ENCODE measurements around the gene RPS2.
"Not testable (repeated sequence)": the region's sequence is repeated elsewhere in the genome, so short reads cannot be mapped to it uniquely, and the experiment has no call there.

Gene RPS2

DNA sequence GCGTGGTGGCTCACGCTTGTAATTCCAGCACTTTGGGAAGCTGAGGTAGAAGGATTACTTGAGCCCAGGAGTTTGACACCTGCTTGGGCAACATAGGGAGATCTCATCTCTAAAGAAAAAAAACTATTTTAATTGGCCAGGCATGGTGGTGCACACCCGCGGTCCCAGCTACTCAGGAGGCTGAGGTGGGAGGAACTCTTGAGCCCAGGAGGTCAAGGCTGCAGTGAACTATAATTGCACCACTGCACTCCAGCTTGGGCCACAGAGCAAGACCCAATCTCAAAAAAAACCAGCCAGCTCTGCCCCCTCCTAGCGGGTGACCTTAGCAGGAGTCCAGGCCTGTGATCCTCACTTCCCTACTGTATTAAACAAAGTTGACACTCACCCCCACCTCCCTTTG lies 40.5 kb downstream of the RPS2 start:
- Histone ChIP-seq H3K4me3 (ENCODE audit: low read depth, low read length) (peak overlapping the region; percentile 45), H3K9me3 (ENCODE audit: control insufficient read depth, insufficient read depth, low read length) (no peaks in the 10 kb centered on the region), H3K36me3 (ENCODE audit: control insufficient read depth, insufficient read depth, low read length) (no peaks in the 10 kb centered on the region), H3K9ac (ENCODE audit: low read depth, low read length) (no peak overlapping the region), H3K4me1 (ENCODE audit: control insufficient read depth, insufficient read depth, low read length) (peaks cover 5% of the 10 kb centered on the region), H3K27me3 (ENCODE audit: control insufficient read depth, insufficient read depth, low read length) (peaks cover 56% of the 10 kb centered on the region)

DNA sequence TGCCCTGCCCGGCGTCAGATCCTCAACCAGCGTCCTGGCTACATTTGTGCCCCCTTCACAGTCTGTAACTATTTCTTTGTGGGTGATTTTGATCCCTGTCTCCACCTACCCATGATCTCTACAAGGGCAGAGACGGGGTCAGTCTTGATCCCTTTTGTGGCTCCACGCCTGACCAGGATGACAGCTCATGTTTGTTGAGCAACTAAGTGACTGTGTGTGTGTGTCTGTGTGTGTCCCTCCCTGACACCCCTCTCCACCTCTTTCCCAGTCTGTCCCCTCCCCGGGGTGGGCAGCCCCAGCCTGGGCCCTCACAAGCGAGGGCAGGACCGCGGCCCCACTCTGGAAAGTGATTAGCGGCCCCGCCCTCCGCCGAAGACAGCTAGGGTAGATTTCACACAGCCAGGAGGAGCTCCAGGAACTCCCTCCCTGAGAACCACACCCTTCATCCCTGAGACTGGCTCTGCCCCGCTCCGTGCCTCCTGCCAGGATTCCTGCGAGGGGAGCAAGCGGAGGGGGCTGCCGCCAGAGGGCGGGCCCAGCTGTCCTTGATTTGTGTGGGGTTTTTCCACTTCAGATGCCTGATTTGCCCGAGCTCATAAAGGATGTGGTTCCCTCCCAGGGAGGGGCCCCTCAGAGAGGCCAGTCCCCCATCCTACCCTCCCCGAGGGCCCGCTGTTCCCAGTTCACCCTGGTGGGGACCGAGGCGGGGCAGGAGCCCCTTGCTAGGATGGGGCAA lies 41.2 kb downstream of the RPS2 start:
- no peaks in the 10 kb centered on the region for H3K36me3 ChIP-seq (ENCODE audit: control insufficient read depth, insufficient read depth, low read length)
- H3K4me1 ChIP-seq (ENCODE audit: control insufficient read depth, insufficient read depth, low read length): peaks cover 5% of the 10 kb centered on the region
- H3K4me3 ChIP-seq (ENCODE audit: low read depth, low read length): peak overlapping the region; percentile 45
- peaks cover 62% of the 10 kb centered on the region for H3K27me3 ChIP-seq (ENCODE audit: control insufficient read depth, insufficient read depth, low read length)
- no peaks in the 10 kb centered on the region for H3K9me3 ChIP-seq (ENCODE audit: control insufficient read depth, insufficient read depth, low read length)
- H3K9ac ChIP-seq (ENCODE audit: low read depth, low read length): no peak overlapping the region

DNA sequence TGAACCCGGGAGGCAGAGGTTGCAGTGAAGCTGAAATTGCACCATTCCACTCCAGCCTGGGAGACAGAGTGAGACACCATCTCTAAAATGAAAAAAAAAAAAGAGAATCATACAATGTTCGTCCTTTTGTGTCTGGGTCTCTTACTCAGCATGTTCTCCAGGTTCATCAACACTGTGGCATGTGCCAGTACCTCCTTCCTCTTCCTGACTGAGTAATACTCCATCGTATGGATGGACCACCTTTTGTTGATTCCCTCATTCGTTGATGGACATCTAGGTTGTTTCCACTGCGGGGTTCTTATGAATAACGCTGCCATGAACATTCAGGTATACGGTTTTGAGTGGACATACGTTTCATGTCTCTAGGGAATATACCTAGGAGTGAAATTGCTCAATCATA lies 42.3 kb downstream of the RPS2 start:
- Histone ChIP-seq H3K4me3 (ENCODE audit: low read depth, low read length) (no peak overlapping the region), H3K9me3 (ENCODE audit: control insufficient read depth, insufficient read depth, low read length) (no peaks in the 10 kb centered on the region), H3K36me3 (ENCODE audit: control insufficient read depth, insufficient read depth, low read length) (no peaks in the 10 kb centered on the region), H3K4me1 (ENCODE audit: control insufficient read depth, insufficient read depth, low read length) (peaks cover 5% of the 10 kb centered on the region), H3K27me3 (ENCODE audit: control insufficient read depth, insufficient read depth, low read length) (peaks cover 65% of the 10 kb centered on the region), H3K9ac (ENCODE audit: low read depth, low read length) (no peak overlapping the region)

DNA sequence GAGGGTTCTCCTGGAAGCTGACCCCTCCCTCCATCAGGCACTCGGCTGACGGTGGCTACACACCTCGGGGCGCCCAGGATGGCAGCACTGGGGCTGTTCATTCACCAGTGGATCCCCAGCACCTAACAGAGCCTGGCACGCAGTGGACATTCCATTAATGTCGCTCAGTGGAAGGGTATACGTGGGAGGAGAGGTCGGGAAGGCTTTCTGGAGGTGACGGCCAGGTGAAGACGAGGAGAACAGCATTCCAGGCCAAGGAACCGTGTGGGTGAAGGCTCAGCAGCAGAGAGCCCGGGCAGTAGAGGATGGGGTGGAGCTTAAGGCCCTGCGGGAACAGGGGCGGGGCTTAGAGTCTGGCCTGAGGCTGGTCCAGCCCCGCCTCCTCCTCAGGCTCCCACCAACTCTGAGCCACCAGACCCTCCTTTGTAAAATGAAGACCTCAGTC lies 43.9 kb downstream of the RPS2 start:
- peaks cover 78% of the 10 kb centered on the region for H3K27me3 ChIP-seq (ENCODE audit: control insufficient read depth, insufficient read depth, low read length)
- H3K4me1 ChIP-seq (ENCODE audit: control insufficient read depth, insufficient read depth, low read length): peaks cover 8% of the 10 kb centered on the region
- no peaks in the 10 kb centered on the region for H3K36me3 ChIP-seq (ENCODE audit: control insufficient read depth, insufficient read depth, low read length)
- H3K9ac ChIP-seq (ENCODE audit: low read depth, low read length): no peak overlapping the region
- H3K9me3 ChIP-seq (ENCODE audit: control insufficient read depth, insufficient read depth, low read length): no peaks in the 10 kb centered on the region
- no peak overlapping the region for H3K4me3 ChIP-seq (ENCODE audit: low read depth, low read length)

DNA sequence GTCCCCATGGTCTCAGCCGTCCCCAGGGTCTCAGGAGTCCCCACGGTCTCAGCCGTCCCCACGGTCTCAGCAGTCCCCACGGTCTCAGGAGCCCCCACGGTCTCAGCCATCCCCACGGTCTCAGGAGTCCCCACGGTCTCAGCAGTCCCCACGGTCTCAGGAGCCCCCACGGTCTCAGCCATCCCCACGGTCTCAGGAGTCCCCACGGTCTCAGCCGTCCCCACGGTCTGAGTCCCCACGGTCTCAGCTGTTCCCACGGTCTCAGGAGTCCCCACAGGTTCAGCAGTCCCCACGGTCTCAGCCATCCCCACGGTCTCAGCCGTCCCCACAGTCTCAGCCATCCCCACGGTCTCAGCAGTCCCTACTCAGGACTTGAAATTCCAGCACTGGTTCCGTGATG lies 44.5 kb downstream of the RPS2 start:
- not testable (repeated sequence) for H3K4me3 ChIP-seq (ENCODE audit: low read depth, low read length); H3K36me3 ChIP-seq (ENCODE audit: control insufficient read depth, insufficient read depth, low read length); H3K9ac ChIP-seq (ENCODE audit: low read depth, low read length); H3K4me1 ChIP-seq (ENCODE audit: control insufficient read depth, insufficient read depth, low read length); H3K9me3 ChIP-seq (ENCODE audit: control insufficient read depth, insufficient read depth, low read length)
- peaks cover 81% of the 10 kb centered on the region for H3K27me3 ChIP-seq (ENCODE audit: control insufficient read depth, insufficient read depth, low read length)

DNA sequence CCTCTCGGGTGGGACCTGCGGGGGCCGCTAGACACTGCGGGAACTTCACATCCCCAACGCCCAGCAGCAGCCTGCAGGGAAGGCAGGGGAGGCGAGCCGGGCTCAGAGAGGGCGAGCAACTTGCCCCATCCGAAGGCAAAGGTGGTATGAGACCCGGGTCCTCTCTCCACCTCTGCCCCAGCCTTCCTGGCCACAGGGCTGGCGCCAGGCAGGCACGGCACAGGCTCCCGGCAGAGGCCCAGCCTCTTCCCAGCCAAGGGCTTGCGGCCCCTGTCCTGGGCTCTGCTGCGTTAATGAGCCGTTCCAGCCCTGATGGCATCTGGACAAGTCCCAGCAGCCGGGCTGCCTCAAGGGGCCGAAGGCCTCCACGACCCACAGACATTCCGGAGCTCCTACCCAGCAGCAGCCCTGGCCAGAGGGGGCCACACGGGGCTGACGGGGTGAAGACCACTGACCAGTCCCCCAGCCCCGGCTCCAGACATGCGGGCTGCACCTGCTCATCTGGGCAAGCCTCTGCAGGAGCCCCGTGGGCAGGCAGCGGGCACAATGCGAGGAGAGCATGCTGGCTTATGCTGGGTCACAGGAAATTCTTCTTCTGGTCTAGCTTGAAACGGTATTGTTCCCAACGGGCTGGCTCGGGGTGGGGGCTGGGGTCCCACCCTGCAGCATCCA lies 45.2 kb downstream of the RPS2 start:
- peaks cover 81% of the 10 kb centered on the region for H3K27me3 ChIP-seq (ENCODE audit: control insufficient read depth, insufficient read depth, low read length)
- H3K9me3 ChIP-seq (ENCODE audit: control insufficient read depth, insufficient read depth, low read length): no peaks in the 10 kb centered on the region
- peaks cover 8% of the 10 kb centered on the region for H3K4me1 ChIP-seq (ENCODE audit: control insufficient read depth, insufficient read depth, low read length)

DNA sequence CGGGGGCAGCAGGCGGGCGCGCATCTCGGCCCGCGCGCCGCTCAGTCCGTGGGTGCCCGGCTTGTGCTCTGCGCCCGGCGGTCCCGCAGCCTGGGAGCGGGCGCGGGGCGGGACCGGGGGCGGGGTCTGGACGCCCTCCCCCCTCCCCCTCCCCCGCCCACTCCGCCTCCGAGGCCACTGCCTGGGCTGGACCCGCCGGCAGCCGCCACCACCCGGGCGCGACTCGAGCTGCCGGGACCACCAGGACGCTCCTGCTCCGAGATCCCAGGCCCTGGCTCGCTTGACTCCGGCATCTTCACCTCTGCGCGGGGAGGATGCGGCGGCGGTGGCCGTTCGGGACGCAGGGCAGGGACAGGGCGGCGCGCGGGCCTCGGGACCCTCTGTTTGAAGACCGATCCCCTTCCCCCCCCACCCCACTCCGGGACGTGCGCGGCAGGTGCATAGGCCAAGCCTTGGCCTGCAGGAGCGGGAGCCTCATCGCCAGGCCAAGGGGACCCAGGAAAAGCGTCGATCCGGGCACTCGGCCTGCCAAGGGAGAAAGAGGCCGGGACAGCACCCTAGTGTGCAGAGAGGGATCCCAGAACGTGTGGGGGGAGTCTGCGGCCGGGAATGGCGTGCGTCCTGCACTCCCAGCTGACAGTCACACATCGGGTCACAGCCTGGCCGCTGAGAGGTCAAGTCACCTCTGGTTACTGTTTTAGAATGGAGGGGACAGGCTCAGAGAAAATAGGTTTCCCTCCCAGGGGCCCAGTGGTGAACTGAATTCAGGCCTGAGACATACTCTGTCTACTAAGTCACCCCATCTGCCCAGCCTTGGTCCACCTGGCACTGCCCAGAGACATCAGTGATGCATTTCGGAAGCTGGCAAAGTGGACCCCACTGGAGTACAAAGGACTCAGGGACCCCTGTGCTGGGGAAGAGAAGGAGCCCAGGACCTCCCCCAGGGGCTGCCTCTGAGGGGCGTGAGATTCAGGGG lies 46.0 kb downstream of the RPS2 start, which contains the start of gene HS3ST6:
TSS of gene HS3ST6 (minus strand) at position 65 of the 976 bp plus-strand sequence. CDS start 92 bp downstream, outside the sequence.
- Histone ChIP-seq H3K9me3 (ENCODE audit: control insufficient read depth, insufficient read depth, low read length) (no peaks in the 10 kb centered on the region), H3K4me1 (ENCODE audit: control insufficient read depth, insufficient read depth, low read length) (peaks cover 8% of the 10 kb centered on the region), H3K27me3 (ENCODE audit: control insufficient read depth, insufficient read depth, low read length) (peaks cover 74% of the 10 kb centered on the region), H3K4me3 (ENCODE audit: low read depth, low read length) (peak within 1 kb of the TSS; percentile 46), H3K9ac (ENCODE audit: low read depth, low read length) (no peak within 1 kb of the TSS), H3K36me3 (ENCODE audit: control insufficient read depth, insufficient read depth, low read length) (no peaks in the 10 kb centered on the region)

More for the DNA sequence above, 45.2 kb downstream of the RPS2 start:
- Histone ChIP-seq H3K4me3 (ENCODE audit: low read depth, low read length) (peak overlapping the region; percentile 13), H3K9ac (ENCODE audit: low read depth, low read length) (no peak overlapping the region), H3K36me3 (ENCODE audit: control insufficient read depth, insufficient read depth, low read length) (no peaks in the 10 kb centered on the region)

DNA sequence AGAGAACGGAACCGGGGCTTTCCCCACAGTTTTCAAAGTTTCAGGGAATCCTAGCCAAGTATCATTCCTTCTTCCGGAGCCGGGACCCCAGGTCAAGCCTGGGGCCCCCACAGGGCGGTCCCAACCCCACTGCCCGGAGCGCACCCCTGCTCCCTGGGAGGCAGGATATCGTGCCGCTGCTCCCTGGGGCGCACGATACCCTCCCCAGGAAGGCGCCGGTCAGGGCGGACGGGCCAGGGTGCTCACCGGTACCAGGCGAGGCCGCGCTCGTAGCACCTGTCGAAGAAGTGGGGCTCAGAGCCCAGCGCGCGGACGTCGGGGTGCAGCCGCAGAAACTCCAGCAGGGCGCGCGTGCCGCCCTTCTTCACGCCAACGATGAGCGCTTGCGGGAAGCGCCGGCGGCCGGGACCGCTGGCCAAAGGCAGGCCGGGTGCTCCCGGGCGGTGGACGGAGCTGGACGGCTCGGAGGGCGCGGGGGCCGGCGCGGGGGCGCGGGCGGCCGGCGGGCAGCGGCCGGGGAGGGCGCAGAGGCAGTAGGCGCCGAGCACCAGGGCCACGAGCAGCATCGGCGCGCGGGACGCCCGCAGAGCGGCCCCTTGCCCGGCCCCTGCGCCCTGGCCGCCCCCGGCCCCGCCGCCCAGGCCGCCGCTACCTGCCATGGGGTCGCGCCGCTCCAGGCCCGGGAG lies 46.8 kb downstream of the RPS2 start:
- Histone ChIP-seq H3K9ac (ENCODE audit: low read depth, low read length) (no peak overlapping the region), H3K4me1 (ENCODE audit: control insufficient read depth, insufficient read depth, low read length) (peaks cover 8% of the 10 kb centered on the region), H3K27me3 (ENCODE audit: control insufficient read depth, insufficient read depth, low read length) (peaks cover 66% of the 10 kb centered on the region), H3K9me3 (ENCODE audit: control insufficient read depth, insufficient read depth, low read length) (no peaks in the 10 kb centered on the region), H3K36me3 (ENCODE audit: control insufficient read depth, insufficient read depth, low read length) (no peaks in the 10 kb centered on the region), H3K4me3 (ENCODE audit: low read depth, low read length) (peak overlapping the region; percentile 46)

DNA sequence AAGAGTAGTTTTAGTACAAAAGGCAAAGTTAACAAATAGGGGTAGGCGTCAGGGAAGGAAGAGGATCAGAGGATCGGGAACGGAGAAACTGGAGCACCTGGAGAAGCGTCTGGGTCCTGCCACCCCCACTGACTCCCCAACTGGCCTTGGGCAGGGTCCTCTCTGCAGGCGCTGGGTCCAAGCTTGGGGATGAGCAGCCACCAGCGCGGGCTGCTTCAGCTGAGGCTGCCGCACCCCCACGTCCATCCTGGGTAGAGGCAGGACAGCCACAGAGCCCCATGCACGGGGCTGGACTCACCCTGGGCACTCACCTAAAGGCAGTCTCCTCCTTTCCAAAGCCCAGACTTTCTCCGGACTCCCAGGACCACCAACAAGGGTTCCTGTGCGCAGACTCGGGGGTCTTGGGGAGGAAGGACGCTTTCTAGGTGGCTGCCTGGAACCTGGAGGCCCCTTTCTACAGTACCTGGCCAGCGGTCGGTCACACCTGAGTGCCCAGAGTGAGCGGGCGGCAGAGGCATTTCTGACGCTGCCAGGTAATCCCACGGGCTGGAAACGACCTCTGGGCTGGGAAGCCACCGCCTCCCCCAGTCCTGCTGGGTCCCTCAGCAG lies 47.5 kb downstream of the RPS2 start:
- Histone ChIP-seq H3K9me3 (ENCODE audit: control insufficient read depth, insufficient read depth, low read length) (no peaks in the 10 kb centered on the region), H3K4me1 (ENCODE audit: control insufficient read depth, insufficient read depth, low read length) (peaks cover 8% of the 10 kb centered on the region), H3K9ac (ENCODE audit: low read depth, low read length) (no peak overlapping the region), H3K27me3 (ENCODE audit: control insufficient read depth, insufficient read depth, low read length) (peaks cover 59% of the 10 kb centered on the region), H3K36me3 (ENCODE audit: control insufficient read depth, insufficient read depth, low read length) (no peaks in the 10 kb centered on the region), H3K4me3 (ENCODE audit: low read depth, low read length) (peak overlapping the region; percentile 46)

DNA sequence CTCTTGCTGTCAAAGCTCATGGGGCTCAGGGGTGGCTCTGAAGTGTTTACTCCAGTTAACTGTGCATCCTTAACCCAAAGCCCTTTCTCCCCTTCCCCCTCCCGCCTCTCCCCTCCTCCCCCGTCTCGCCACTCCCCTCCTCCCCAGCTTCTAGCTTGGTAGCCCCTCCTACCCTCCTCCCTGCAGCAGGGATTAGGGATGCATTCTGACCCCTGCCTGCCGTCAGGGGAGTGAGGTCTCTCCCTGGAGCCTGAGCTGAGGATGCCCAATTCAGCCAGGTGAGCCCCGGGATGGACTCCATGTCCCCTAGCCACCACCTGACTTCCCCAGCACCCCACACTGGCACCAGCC lies 48.0 kb downstream of the RPS2 start:
- H3K9ac ChIP-seq (ENCODE audit: low read depth, low read length): no peak overlapping the region
- peaks cover 59% of the 10 kb centered on the region for H3K27me3 ChIP-seq (ENCODE audit: control insufficient read depth, insufficient read depth, low read length)
- peak overlapping the region; percentile 46 for H3K4me3 ChIP-seq (ENCODE audit: low read depth, low read length)
- no peaks in the 10 kb centered on the region for H3K9me3 ChIP-seq (ENCODE audit: control insufficient read depth, insufficient read depth, low read length)
- no peaks in the 10 kb centered on the region for H3K36me3 ChIP-seq (ENCODE audit: control insufficient read depth, insufficient read depth, low read length)
- peaks cover 8% of the 10 kb centered on the region for H3K4me1 ChIP-seq (ENCODE audit: control insufficient read depth, insufficient read depth, low read length)

Measured in iPS-15b (cell line).